Pancreas (tissue), 10 donors: Measurements from ENCODE around the gene PLEKHO2. TPM values are rescaled to one million over a fixed set of nuclear protein-coding genes. Genes with fewer than 3 reads are reported as not detected.

Source experiments
- ATAC-seq, 4 donors: fragments of 200-7000 bp; cut with Tn5 transposase; one replicate each; pipeline versions ENCODE4 v1.8.0 to v1.9.1; 2020; ENCODE audit warnings: mild to moderate bottlenecking in 4 of 4, moderate library complexity in 4 of 4
- DNase-seq, 6 donors: peaks; one replicate each; pipeline ENCODE4 v3.0.0-alpha.2; 2020
- FAIRE-seq: peaks from 2 replicates; lab custom pipeline; 2012; peaks lifted over from hg19 to GRCh38; lab: Jason Lieb, UNC
- H3K27ac ChIP-seq, 4 donors: fragments of 200-600 bp; sonication (generic); 1 replicate in 3 of 4; 2 replicates in 1 of 4; pipeline versions ENCODE4 v1.5.0 to v1.8.0; 2020
- H3K27me3 ChIP-seq, 4 donors: fragments of 200-600 bp; one replicate each; pipeline ENCODE4 v1.8.0; 2021
- H3K36me3 ChIP-seq, 3 donors: fragments of 200-600 bp; sonication (generic) in 1 of 3; one replicate each; pipeline versions ENCODE4 v1.5.0 to v1.8.0; 2020 to 2021
- H3K4me1 ChIP-seq, 3 donors: fragments of 200-600 bp; one replicate each; pipeline ENCODE4 v1.8.0; 2021
- H3K4me3 ChIP-seq, 4 donors: fragments of 200-600 bp; sonication (generic) in 2 of 4; one replicate each; pipeline versions ENCODE4 v1.5.0 to v1.8.0; 2020 to 2021
- H3K9me3 ChIP-seq, 4 donors: fragments of 200-600 bp; one replicate each; pipeline ENCODE4 v1.8.0; 2021
- CTCF ChIP-seq, 4 donors: fragments of 200-600 bp; sonication (generic) in 3 of 4; IDR thresholded peaks; one replicate each; pipeline versions ENCODE4 v1.5.0 to v1.8.0; 2021; ENCODE audit warnings: antibody characterized with exemption in 4 of 4
- WGBS, 2 donors: extraction: QIAGEN DNeasy Blood & Tissue Kit; methylation state at CpG; one replicate each; pipeline ENCODE4 v1.1.7; 2013; 5-methylcytosine and 5-hydroxymethylcytosine counted together
- intact Hi-C, 3 donors: fragments of 100-400 bp; cut with DNase I; formaldehyde crosslinking; loops; one replicate each; pipeline versions ENCODE4 v1.11.1 to v1.14.2; 2022
- polyA plus RNA-seq, 2 donors: library from polyadenylated mRNA; stranded (reverse); fragments of 200-250 nt; gene quantifications; one replicate each; pipeline ENCODE4 v1.2.3, GENCODE V29; 2013
- total RNA-seq, 6 donors: library from RNA; stranded (reverse); fragmentation: NEBNext Ultra II Directional in 4 of 6; extraction: Animal tissue kit (Norgen Biotek cat#: 25700) in 4 of 6; gene quantifications; one replicate each; pipeline versions ENCODE4 v1.2.1 to v1.2.4, GENCODE V29; 2021 to 2023
- donor health status: healthy with polysubstance abuse.
- donor health status: DM: no; HTN: no; CAD: no; lungs with moderate emphysema.
- donor health status: DM: no; HTN: no; CAD: no.
- donor health status: control.
- donor health status: control.
- donor health status: Bipolar disorder and iron deficiency.
- donor health status: DM: yes; HTN: yes; CAD: no.
- donor health status: DM: no; HTN: no; CAD: no.
- donor health status: DM: no; HTN: no; CAD: no.
- donor health status: DM: yes; HTN: yes; CAD: no.

PLEKHO2 gene
- total and polyA plus RNA-seq, 8 donors = 1.3 to 13.5 (median 5.3) TPM

DNA sequence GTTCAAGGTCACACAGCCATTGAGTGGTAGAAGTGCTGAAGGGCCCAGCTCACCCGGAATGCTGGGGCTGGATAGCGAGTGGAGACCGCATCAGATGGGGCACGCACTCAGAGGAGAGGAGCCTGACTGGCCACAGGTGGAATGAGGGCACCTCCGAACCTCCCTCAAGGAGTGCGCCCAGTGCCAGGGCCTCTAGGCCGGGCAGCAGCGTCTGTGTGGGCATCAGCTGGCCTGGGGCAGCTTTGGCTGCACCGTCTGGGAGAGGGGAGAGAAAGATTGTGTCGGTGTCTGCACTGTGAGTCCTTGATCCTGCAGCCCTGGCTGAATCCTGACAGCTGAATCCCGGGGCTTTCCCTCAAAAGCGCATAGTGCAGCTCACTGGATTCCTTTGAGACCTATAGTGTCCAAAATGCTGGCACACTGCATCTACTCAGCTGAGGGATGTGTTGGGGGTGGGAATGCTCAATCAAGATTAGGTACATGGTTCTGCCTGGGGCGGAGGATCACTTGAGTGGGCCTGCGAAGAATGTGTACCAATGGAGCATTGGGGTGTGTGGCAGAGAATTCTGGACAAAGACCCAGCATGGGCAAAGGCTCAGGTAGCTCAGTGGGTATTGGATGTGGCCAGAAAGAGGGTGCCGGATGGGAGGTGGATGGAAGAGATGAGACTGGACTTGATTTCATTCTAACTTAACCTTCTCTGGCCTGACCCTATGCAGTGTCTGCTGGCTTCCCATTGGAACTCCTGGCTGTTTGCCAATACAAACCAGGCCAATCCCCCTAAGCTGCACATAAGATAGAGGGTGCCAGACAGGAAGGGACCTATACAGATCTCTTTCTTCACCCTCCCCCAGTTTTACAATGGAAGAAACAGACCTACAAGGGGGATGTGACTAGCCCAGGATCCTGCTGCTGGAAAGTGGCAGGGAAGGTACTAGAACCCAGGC, 70.9 kb downstream of the PLEKHO2 start:
- intact Hi-C loops = loop anchor here in 1 of 3 donors (10.0 kb wide), 1 partner anchor 178 kb away; no protein-coding TSS in a partner anchor
- TF ChIP-seq CTCF (IDR thresholded peaks at IDR 0.05) = no peak
- Histone ChIP-seq H3K27me3 (peaks cover 0 to 3% (median 0%) of the 10 kb centered on the region in 4 donors), H3K36me3 (no peaks in the 10 kb centered on the region), H3K4me1 (no peaks in the 10 kb centered on the region), H3K27ac (no peak overlapping the region), H3K4me3 (peak overlapping the region; percentile 40 to 70 (median 51)), H3K9me3 (no peaks in the 10 kb centered on the region)
- DNase-seq (peak in 1 of 6 donors; percentile 25), ATAC-seq (peak; percentile 39 to 45 (median 44)), FAIRE-seq (no peak)
- WGBS, 2 donors = 55 to 64% methylated on average over 15 of the region's 15 CpGs

- Histone ChIP-seq H3K27ac (no peak overlapping the region), H3K9me3 (no peaks in the 10 kb centered on the region), H3K4me1 (no peaks in the 10 kb centered on the region), H3K36me3 (no peaks in the 10 kb centered on the region), H3K27me3 (no peaks in the 10 kb centered on the region), H3K4me3 (no peak overlapping the region)
- FAIRE-seq (no peak), DNase-seq (no peak), ATAC-seq (no peak)
- 63 to 69% methylated on average over 13 of the region's 13 CpGs for WGBS, 2 donors
- TF ChIP-seq CTCF (IDR thresholded peaks at IDR 0.05) = no peak
- intact Hi-C loops = loop anchor here in 1 of 3 donors (10.0 kb wide), 1 partner anchor 181 kb away; no protein-coding TSS in a partner anchor
Measured at GRCh38 chr15:64915518-64916227, 74.0 kb downstream of the PLEKHO2 start.

DNA sequence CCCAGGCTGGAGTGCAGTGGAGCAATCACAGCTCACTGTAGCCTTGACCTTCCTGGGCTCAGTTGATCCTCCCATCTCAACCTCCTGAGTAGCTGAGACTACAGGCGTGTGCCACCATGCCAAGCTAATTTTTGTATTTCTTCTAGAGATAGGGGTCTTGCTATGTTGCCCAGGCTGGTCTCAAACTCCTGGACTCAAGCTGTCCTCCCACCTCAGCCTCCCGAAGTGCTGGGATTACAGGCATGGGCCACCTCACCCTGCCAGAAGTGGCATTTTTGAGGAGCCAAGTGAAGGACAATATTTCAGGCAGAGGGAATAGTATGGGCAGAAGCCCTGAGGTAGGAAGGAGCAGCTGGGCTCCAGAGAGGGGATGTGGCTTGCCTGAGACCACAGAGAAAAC, 74.7 kb downstream of the PLEKHO2 start:
- 86 to 97% methylated on average over 2 of the region's 2 CpGs for WGBS, 2 donors
- Histone ChIP-seq H3K36me3 (no peaks in the 10 kb centered on the region), H3K27me3 (no peaks in the 10 kb centered on the region), H3K9me3 (no peaks in the 10 kb centered on the region), H3K4me3 (no peak overlapping the region), H3K27ac (no peak overlapping the region), H3K4me1 (no peaks in the 10 kb centered on the region)
- no peak for TF ChIP-seq CTCF (IDR thresholded peaks at IDR 0.05)
- intact Hi-C loops = loop anchor here in 1 of 3 donors (10.0 kb wide), 1 partner anchor 182 kb away; no protein-coding TSS in a partner anchor
- FAIRE-seq = no peak
- no peak for DNase-seq
- no peak for ATAC-seq

DNA sequence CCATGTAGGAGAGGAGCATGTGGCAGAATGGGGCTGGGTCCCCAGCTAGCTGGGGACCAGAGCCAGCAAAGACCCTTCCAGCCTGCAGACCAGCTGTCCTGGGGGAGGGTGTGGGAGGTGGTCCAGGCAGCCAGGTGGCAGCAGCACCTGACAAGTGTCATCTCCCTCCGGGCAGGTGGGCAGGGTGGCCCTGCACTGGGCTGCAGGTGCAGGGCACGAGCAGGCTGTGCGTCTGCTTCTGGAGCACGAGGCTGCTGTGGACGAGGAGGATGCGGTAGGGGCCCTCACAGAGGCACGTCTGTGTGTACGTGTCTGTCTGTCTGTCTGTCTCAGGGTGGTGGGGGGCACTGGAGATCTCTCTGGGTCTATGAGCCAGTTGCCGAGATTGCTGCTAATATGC, 75.5 kb downstream of the PLEKHO2 start:
- Histone ChIP-seq H3K9me3 (no peaks in the 10 kb centered on the region), H3K36me3 (no peaks in the 10 kb centered on the region), H3K27me3 (no peaks in the 10 kb centered on the region), H3K4me3 (no peak overlapping the region), H3K4me1 (no peaks in the 10 kb centered on the region), H3K27ac (no peak overlapping the region)
- WGBS, 2 donors = 92 to 94% methylated on average over 9 of the region's 9 CpGs
- no peak for FAIRE-seq
- no peak for TF ChIP-seq CTCF (IDR thresholded peaks at IDR 0.05)
- intact Hi-C loops = loop anchor here in 1 of 3 donors (10.0 kb wide), 1 partner anchor 182 kb away; no protein-coding TSS in a partner anchor
- no peak for ATAC-seq
- no peak for DNase-seq

Other genes starting within 250 kb of the PLEKHO2 start
- 1 to 10 TPM in 3 of 6 donors, under 1 TPM in 3; 0.52 to 1.9 (median 0.92) TPM for gene RBPMS2, start 66.3 kb upstream of the PLEKHO2 start, total RNA-seq
- 1 to 10 TPM; 1.8 to 2.3 TPM for gene RBPMS2, start 66.3 kb upstream of the PLEKHO2 start, polyA plus RNA-seq
- gene PIF1, start 16.3 kb upstream of the PLEKHO2 start, total RNA-seq = under 1 TPM in 4 of 6 donors, not detected in 2; 0.06 to 0.66 (median 0.31) TPM
- gene PIF1, start 16.3 kb upstream of the PLEKHO2 start, polyA plus RNA-seq = under 1 TPM; 0.38 to 0.47 TPM
- 1 to 10 TPM; 2.0 to 4.9 (median 3.8) TPM for gene ANKDD1A, start 70.0 kb downstream of the PLEKHO2 start, total RNA-seq
- gene ANKDD1A, start 70.0 kb downstream of the PLEKHO2 start, polyA plus RNA-seq = 1 to 10 TPM; 2.2 to 4.6 TPM
- gene SPG21, start 148.0 kb downstream of the PLEKHO2 start, total RNA-seq = 10 to 100 TPM; 26.3 to 40.2 (median 29.5) TPM
- 10 to 100 TPM; 21.1 to 39.1 TPM for gene SPG21, start 148.0 kb downstream of the PLEKHO2 start, polyA plus RNA-seq
- gene MTFMT, start 187.7 kb downstream of the PLEKHO2 start, total RNA-seq = 1 to 10 TPM; 3.3 to 6.6 (median 4.4) TPM
- gene MTFMT, start 187.7 kb downstream of the PLEKHO2 start, polyA plus RNA-seq = 1 to 10 TPM; 1.9 to 3.5 TPM
- gene SLC51B, start 203.5 kb downstream of the PLEKHO2 start, total RNA-seq = under 1 TPM in 2 of 6 donors, not detected in 4; 0.26 to 0.49 TPM
- 1 to 10 TPM in 1 of 2 donors, not detected in 1; 1.1 TPM for gene SLC51B, start 203.5 kb downstream of the PLEKHO2 start, polyA plus RNA-seq
- 1 to 10 TPM in 3 of 6 donors, under 1 TPM in 3; 0.28 to 4.2 (median 1.2) TPM for gene RASL12, start 226.1 kb downstream of the PLEKHO2 start, total RNA-seq
- 1 to 10 TPM; 2.8 TPM for gene RASL12, start 226.1 kb downstream of the PLEKHO2 start, polyA plus RNA-seq
- not detected for gene KBTBD13, start 234.8 kb downstream of the PLEKHO2 start, total RNA-seq
- gene KBTBD13, start 234.8 kb downstream of the PLEKHO2 start, polyA plus RNA-seq = not detected